ENCODE measurements around the gene FOXA1. TPM values are rescaled to one million over a fixed set of nuclear protein-coding genes. Genes with fewer than 3 reads are reported as not detected.

The FOXA1 gene
- total RNA-seq, 4 donors from 2014 or later: 27.7 to 34.4 (median 29.1) TPM

DNA sequence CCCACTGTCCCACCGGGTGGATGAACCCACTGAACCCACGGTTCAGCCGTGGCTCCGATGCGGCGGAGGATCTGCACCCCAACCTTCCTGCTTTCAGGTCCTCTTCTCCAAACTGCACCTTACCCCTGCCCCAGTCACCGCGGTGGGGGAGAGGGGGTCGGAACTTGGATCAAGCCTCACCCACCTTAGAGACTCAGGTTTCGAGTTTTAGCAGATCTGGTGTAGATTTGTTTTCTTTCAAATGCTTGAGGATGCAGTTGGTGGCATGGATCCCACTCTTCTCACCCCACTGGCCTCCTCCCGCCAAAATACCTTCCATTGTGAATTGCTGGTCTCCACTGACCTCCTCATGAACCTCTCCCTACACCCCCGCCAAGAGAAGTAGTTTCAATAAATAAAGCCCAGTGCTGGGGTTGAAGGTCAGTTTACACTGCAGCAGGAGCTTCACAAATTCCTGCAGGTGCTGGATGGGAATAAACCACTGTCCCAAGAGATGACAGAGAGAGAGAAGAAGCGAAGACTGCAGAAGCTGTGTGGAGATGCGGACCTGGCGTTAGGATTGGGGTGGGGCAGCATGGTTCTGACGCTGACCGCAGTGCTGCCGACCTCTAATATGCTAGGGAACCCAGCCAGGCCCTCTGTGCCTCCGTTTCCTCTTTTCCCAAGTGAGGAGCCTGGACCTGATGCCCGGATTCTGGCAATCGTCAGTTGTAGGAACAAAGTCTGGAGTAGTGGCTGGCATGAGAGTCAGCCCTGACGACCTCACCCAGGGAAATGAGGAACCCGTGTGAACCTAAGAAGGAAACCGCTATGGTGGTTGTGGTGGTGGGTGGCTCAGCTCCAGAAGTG lies 7.8 kb upstream of the FOXA1 start:
- no peak for DNase-seq
- H3K4me1 ChIP-seq: peaks cover 15 to 35% (median 17%) of the 10 kb centered on the region in 3 donors
- WGBS, 2 donors: 47 to 61% methylated on average over 21 to 24 of the region's 24 CpGs
- H3K27ac ChIP-seq: no peak overlapping the region
- intact Hi-C loops (cut with DNase I): no loop called here
- TF ChIP-seq CTCF (IDR thresholded peaks at IDR 0.05): no peak
- no peak for TF ChIP-seq POLR2A (IDR thresholded peaks at IDR 0.05)
- H3K36me3 ChIP-seq: no peaks in the 10 kb centered on the region
- no peaks in the 10 kb centered on the region for H3K9me3 ChIP-seq
- no peak overlapping the region for H3K4me3 ChIP-seq
- peaks cover 0 to 88% (median 10%) of the 10 kb centered on the region in 4 donors for H3K27me3 ChIP-seq

DNA sequence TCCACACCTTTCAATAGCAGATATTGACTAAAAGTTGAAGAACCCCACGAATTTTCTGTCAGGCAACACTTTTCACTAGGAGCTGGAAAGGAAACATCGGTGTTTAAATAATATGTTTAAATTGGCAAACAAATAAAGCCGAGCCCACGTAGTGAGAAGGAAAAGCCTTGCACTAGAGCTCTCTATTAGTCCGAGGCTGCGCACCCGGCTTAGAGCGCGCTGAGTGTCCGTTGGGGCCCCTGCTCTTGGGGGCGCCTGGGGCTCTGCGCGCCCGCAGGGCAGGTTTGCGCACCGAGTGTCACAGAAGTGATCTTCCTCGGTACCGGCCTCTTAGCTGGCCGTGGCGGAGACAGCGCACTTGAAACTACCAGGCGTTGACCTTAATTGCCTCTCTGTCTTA lies 6.8 kb upstream of the FOXA1 start:
- Histone ChIP-seq H3K27ac (no peak overlapping the region), H3K4me1 (peaks cover 17 to 44% (median 18%) of the 10 kb centered on the region in 3 donors), H3K36me3 (no peaks in the 10 kb centered on the region), H3K4me3 (no peak overlapping the region), H3K27me3 (peaks cover 0 to 94% (median 13%) of the 10 kb centered on the region in 4 donors), H3K9me3 (no peaks in the 10 kb centered on the region)
- TF ChIP-seq CTCF (IDR thresholded peaks at IDR 0.05) (no peak), POLR2A (IDR thresholded peaks at IDR 0.05) (no peak)
- WGBS, 2 donors: 61% methylated on average over 18 to 22 of the region's 22 CpGs
- DNase-seq: no peak
- intact Hi-C loops (cut with DNase I): no loop called here

GRCh38 chr14:37600880-37601741 lies 6.1 kb upstream of the FOXA1 start:
- 57 to 60% methylated on average over 4 of the region's 4 CpGs for WGBS, 2 donors
- Histone ChIP-seq H3K27ac (no peak overlapping the region), H3K4me3 (no peak overlapping the region), H3K36me3 (no peaks in the 10 kb centered on the region), H3K27me3 (peaks cover 0 to 99% (median 16%) of the 10 kb centered on the region in 4 donors), H3K9me3 (no peaks in the 10 kb centered on the region), H3K4me1 (peaks cover 18 to 52% (median 20%) of the 10 kb centered on the region in 3 donors)
- DNase-seq: no peak
- intact Hi-C loops (cut with DNase I): no loop called here
- TF ChIP-seq CTCF (IDR thresholded peaks at IDR 0.05) (no peak), POLR2A (IDR thresholded peaks at IDR 0.05) (no peak)

GRCh38 chr14:37599507-37600368 lies 4.7 kb upstream of the FOXA1 start:
- intact Hi-C loops (cut with DNase I): no loop called here
- peak overlapping the region; percentile 25 to 59 (median 44) for H3K4me3 ChIP-seq
- peaks cover 24 to 62% (median 27%) of the 10 kb centered on the region in 3 donors for H3K4me1 ChIP-seq
- 6 to 14% methylated on average over 26 to 27 of the region's 57 CpGs for WGBS, 2 donors
- no peak for TF ChIP-seq CTCF (IDR thresholded peaks at IDR 0.05)
- no peak for DNase-seq
- H3K27ac ChIP-seq: peak overlapping the region; percentile 71 to 95 (median 90)
- H3K36me3 ChIP-seq: no peaks in the 10 kb centered on the region
- no peaks in the 10 kb centered on the region for H3K9me3 ChIP-seq
- peaks cover 0 to 99% (median 16%) of the 10 kb centered on the region in 4 donors for H3K27me3 ChIP-seq
